Cardiac fibroblast (primary cell): ENCODE results near the gene SLC66A2.

Experiments
- DNase-seq, 2 donors: peaks; one replicate each; pipeline versions ENCODE4 v3.0.0 to v3.0.0-alpha.2; 2010; ENCODE audit warnings: low read depth in 2 of 2
- H3K4me3 ChIP-seq, 2 donors: replicated peaks in 1 of 2; 1 replicate in 1 of 2; 2 replicates in 1 of 2; pipeline ENCODE4 v1.5.1; 2011; ENCODE audit warnings: low read depth in 2 of 2, low read length in 2 of 2, mild to moderate bottlenecking in 2 of 2, moderate library complexity in 1 of 2
- CTCF ChIP-seq: IDR thresholded peaks from one replicate; pipeline ENCODE4 v1.5.1; 2011; ENCODE audit warnings: low read depth, mild to moderate bottlenecking, low read length, inconsistent platforms

SLC66A2 gene

GRCh38 chr18:79890674-79891073 is 60.8 kb downstream of the SLC66A2 start:
- no peak for TF ChIP-seq CTCF
- DNase-seq = no peak
- no peak overlapping the region for H3K4me3 ChIP-seq

GRCh38 chr18:79889569-79889968 is 61.9 kb downstream of the SLC66A2 start:
- DNase-seq = no peak
- no peak overlapping the region for H3K4me3 ChIP-seq
- no peak for TF ChIP-seq CTCF

GRCh38 chr18:79888016-79888415 is 63.4 kb downstream of the SLC66A2 start:
- no peak overlapping the region for H3K4me3 ChIP-seq
- no peak for TF ChIP-seq CTCF
- DNase-seq = no peak

- H3K4me3 ChIP-seq = no peak overlapping the region
- DNase-seq = no peak
- no peak for TF ChIP-seq CTCF
Observed at GRCh38 chr18:79887181-79888000, 64.1 kb downstream of the SLC66A2 start.

- no peak for DNase-seq
- no peak overlapping the region for H3K4me3 ChIP-seq
- no peak for TF ChIP-seq CTCF
Observed at GRCh38 chr18:79884963-79885728, 66.3 kb downstream of the SLC66A2 start.

GRCh38 chr18:79884294-79884962 is 67.0 kb downstream of the SLC66A2 start:
- no peak for TF ChIP-seq CTCF
- no peak for DNase-seq
- no peak overlapping the region for H3K4me3 ChIP-seq
